HepG2 (cell line): ENCODE results near the gene MYO3B. TPM values are rescaled to one million over a fixed set of nuclear protein-coding genes. Genes with fewer than 3 reads are reported as not detected.

Experiments
- ATAC-seq: fragments of 200-7000 bp; cut with Tn5 transposase; 3 replicates; pipeline ENCODE4 v1.9.1; 2020; ENCODE audit warnings: mild to moderate bottlenecking, moderate library complexity
- BruUV-seq: library from RNA; stranded (reverse); fragments of 400-500 nt; replicated peaks from 2 replicates; lab custom pipeline; 2021; lab: Mats Ljungman, UMichigan
- CTCF ChIA-PET: fragments of 300-600 bp; formaldehyde crosslinking; extraction: SDS; loops from one replicate; lab custom pipeline; 2021; ENCODE audit warnings: low total read pairs, inconsistent platforms, low intra/inter-chr PET ratio; lab: Yijun Ruan, JAX
- POLR2A ChIA-PET: fragments of 350-600 bp; sonication (Branson Sonifier 250); formaldehyde crosslinking; loops from one replicate; lab custom pipeline; 2020; ENCODE audit warnings: antibody characterized with exemption, inconsistent platforms; lab: Yijun Ruan, JAX
- DNase-seq: peaks from one replicate; pipeline ENCODE4 v3.0.0-alpha.2; 2015; ENCODE audit warnings: low spot score
- FAIRE-seq: peaks from 3 replicates; lab custom pipeline; 2011; peaks lifted over from hg19 to GRCh38; lab: Jason Lieb, UNC
- H2AFZ ChIP-seq: one replicate; pipeline ENCODE4 v1.6.1; 2011; ENCODE audit warnings: low read length, inconsistent platforms
- H3K27ac ChIP-seq: fragments of 300-600 bp; 3 replicates; pipeline ENCODE4 v1.8.0; 2011; ENCODE audit warnings: mixed run types, mild to moderate bottlenecking, mixed read lengths, low read length, inconsistent platforms; ENCODE audit not compliant: insufficient read depth; ENCODE audit errors: extremely low read length
- H3K27me3 ChIP-seq, 2 experiments: fragments of 200-600 bp in 1 of 2; 2 replicates in 1 of 2; 3 replicates in 1 of 2; pipeline versions ENCODE4 v1.6.0 to v1.8.0; 2011; ENCODE audit warnings: low read length in 2 of 2, mild to moderate bottlenecking in 2 of 2, moderate library complexity in 2 of 2, inconsistent platforms in 1 of 2; ENCODE audit not compliant: insufficient read depth in 2 of 2, control insufficient read depth in 1 of 2
- H3K36me3 ChIP-seq, 2 experiments: fragments of 200-600 bp in 1 of 2; replicated peaks in 1 of 2; 2 replicates in 1 of 2; 3 replicates in 1 of 2; pipeline versions ENCODE4 v1.5.1 to v1.8.0; 2011; ENCODE audit warnings: low read length in 2 of 2, inconsistent platforms in 1 of 2; ENCODE audit not compliant: insufficient read depth in 2 of 2, control insufficient read depth in 1 of 2
- H3K4me1 ChIP-seq: 2 replicates; pipeline ENCODE4 v1.5.1; 2012; ENCODE audit warnings: low read length, inconsistent platforms; ENCODE audit not compliant: insufficient read depth
- H3K4me2 ChIP-seq: 2 replicates; pipeline ENCODE4 v1.6.0; 2011; ENCODE audit warnings: low read depth, low read length, inconsistent platforms
- H3K4me3 ChIP-seq, 3 experiments: fragments of 200-600 bp in 1 of 3; sonication (generic), shearing (Covaris generic) in 1 of 3; replicated peaks in 1 of 3; 2 replicates each; pipeline ENCODE4 v1.5.1; 2011 to 2016; ENCODE audit warnings: low read length in 3 of 3, inconsistent platforms in 2 of 3, low read depth in 2 of 3, mild to moderate bottlenecking in 2 of 3, control low read depth in 1 of 3, mixed read lengths in 1 of 3; ENCODE audit not compliant: insufficient read depth in 1 of 3
- H3K79me2 ChIP-seq: one replicate; pipeline ENCODE4 v1.6.1; 2011; ENCODE audit warnings: low read length, inconsistent platforms; ENCODE audit not compliant: insufficient read depth
- H3K9ac ChIP-seq: 2 replicates; pipeline ENCODE4 v1.6.0; 2011; ENCODE audit warnings: mild to moderate bottlenecking, low read depth, low read length, inconsistent platforms; ENCODE audit not compliant: insufficient read depth
- H3K9me3 ChIP-seq: 2 replicates; pipeline ENCODE4 v1.5.1; 2012; ENCODE audit warnings: mild to moderate bottlenecking, low read length
- H4K20me1 ChIP-seq: 2 replicates; pipeline ENCODE4 v1.6.0; 2011; ENCODE audit warnings: inconsistent platforms, mild to moderate bottlenecking, low read length, moderate library complexity; ENCODE audit not compliant: insufficient read depth
- ARID5B ChIP-seq: IDR thresholded peaks from 2 replicates; pipeline ENCODE4 v1.4.0; 2020; ENCODE audit warnings: mild to moderate bottlenecking, missing genetic modification reagents
- DRAP1 ChIP-seq: IDR thresholded peaks from 2 replicates; pipeline ENCODE4 v1.6.1; 2016; ENCODE audit warnings: missing genetic modification reagents, missing compliant biosample characterization
- FOXP4 ChIP-seq: sonication (generic); formaldehyde crosslinking; IDR thresholded peaks from 2 replicates; pipeline ENCODE4 v1.4.0; 2020; ENCODE audit warnings: missing genetic modification reagents
- GTF2F1 ChIP-seq: fragments of 150-350 bp; IDR thresholded peaks from 2 replicates; pipeline ENCODE4 v1.6.1; 2014; ENCODE audit warnings: low read length
- JUN ChIP-seq: sonication (generic); formaldehyde crosslinking; IDR thresholded peaks from 2 replicates; pipeline ENCODE4 v1.4.0; 2020; ENCODE audit warnings: mild to moderate bottlenecking, missing genetic modification reagents
- NFKBIZ ChIP-seq: IDR thresholded peaks from 2 replicates; pipeline ENCODE4 v1.6.1; 2018; ENCODE audit warnings: missing genetic modification reagents, missing compliant biosample characterization
- PPARG ChIP-seq: conservative IDR thresholded peaks from 2 replicates; pipeline ENCODE4 v1.6.1; 2016; ENCODE audit warnings: missing biosample characterization, missing genetic modification reagents
- ZNF556 ChIP-seq: sonication (generic); formaldehyde crosslinking; IDR thresholded peaks from 2 replicates; pipeline ENCODE4 v1.4.0; 2020; ENCODE audit warnings: mild to moderate bottlenecking, missing genetic modification reagents, borderline replicate concordance
- WGBS: methylation state at CpG from one replicate; pipeline ENCODE4 v1.1.6; 2017; ENCODE audit warnings: low lambda C conversion rate; 5-methylcytosine and 5-hydroxymethylcytosine counted together
- in situ Hi-C: cut with HindIII; loops from 2 replicates; pipeline ENCODE4 v1.10.0; 2017; ENCODE audit warnings: low pct_unique_long_range_greater_than_20kb; ENCODE audit not compliant: extremely low pct_ligation_motif_present
- intact Hi-C: fragments of 100-400 bp; cut with micrococcal nuclease; formaldehyde crosslinking; loops from one replicate; pipeline ENCODE4 v1.10.0; 2022; ENCODE audit not compliant: unreplicated experiment
- polyA plus RNA-seq, 8 experiments: library from polyadenylated mRNA; depleted of rRNA in 3 of 8; stranded (reverse) in 7 of 8; unstranded in 1 of 8; fragments of >200 nt; fragmentation: Illumina TruSeq in 4 of 8; extraction: Trizol in 4 of 8; gene quantifications; 2 replicates each; pipeline versions ENCODE4 v1.2.1 to v1.2.3, GENCODE V29; 2011 to 2016; ENCODE audit warnings: low read depth in 4 of 8, missing spikeins in 1 of 8, mixed read lengths in 1 of 8; ENCODE audit not compliant: insufficient read depth in 1 of 8
- total RNA-seq, 5 experiments: library from RNA; depleted of rRNA; stranded (reverse); fragments of >200 nt; fragmentation: Illumina TruSeq; extraction: Trizol; gene quantifications; 2 replicates each; pipeline ENCODE4 v1.2.3, GENCODE V29; 2016; ENCODE audit warnings: low read depth in 1 of 5
- TF ChIP-seq, protein P1 (sequence below): IDR thresholded peaks from 2 replicates; pipeline ENCODE4 v1.6.1; 2016; ENCODE audit warnings: missing biosample characterization, missing genetic modification reagents, low read depth

Gene MYO3B
- total and polyA plus RNA-seq, 2 of the 13 experiments (the other 11 are each of a cell fraction or from before 2014, with no cell fraction given) = 0.01 TPM; not detected in 1

DNA sequence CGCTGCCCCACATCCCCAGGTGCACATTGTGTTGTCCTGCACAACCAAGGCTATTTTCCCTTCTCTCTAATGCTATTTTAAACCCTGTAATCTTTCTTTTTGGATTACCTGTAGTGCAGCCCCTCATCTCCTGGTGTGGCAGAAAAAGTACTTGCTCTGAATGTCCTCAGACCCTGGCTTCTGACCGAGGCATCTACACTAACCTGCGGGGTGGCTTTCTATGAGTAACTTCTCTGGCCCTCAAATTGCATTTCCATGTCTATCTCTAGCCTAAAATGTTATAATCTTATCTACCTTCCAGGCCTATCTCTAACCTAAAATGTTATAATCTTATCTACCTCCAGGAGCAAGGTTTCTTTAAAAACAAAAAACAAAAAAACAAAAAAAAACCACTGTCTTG is 519.0 kb downstream of the MYO3B start:
- ATAC-seq (no peak), DNase-seq (no peak), FAIRE-seq (no peak)
- ChIA-PET CTCF (no interaction called here), POLR2A (interaction anchor here (1.5 kb wide), 1 partner anchor 15 kb away, joined by 3 read pairs; no protein-coding TSS in a partner anchor)
- TF ChIP-seq GTF2F1 = no peak
- TF ChIP-seq PPARG (CRISPR knock-in tag) = no peak
- no peak for TF ChIP-seq ARID5B (CRISPR knock-in tag)
- TF ChIP-seq ZNF556 (CRISPR knock-in tag) = no peak
- Histone ChIP-seq H3K79me2 (no peaks in the 10 kb centered on the region), H4K20me1 (no peaks in the 10 kb centered on the region), H2AFZ (no peak overlapping the region), H3K4me1 (peaks cover 28% of the 10 kb centered on the region), H3K4me2 (no peak overlapping the region), H3K4me3 (no peak overlapping the region), H3K36me3 (no peaks in the 10 kb centered on the region), H3K9ac (no peak overlapping the region), H3K9me3 (no peaks in the 10 kb centered on the region), H3K27ac (no peak overlapping the region), H3K27me3 (no peaks in the 10 kb centered on the region)
- in situ Hi-C loops (no loop called here), intact Hi-C loops (no loop called here)
- BruUV-seq = no TSS peak
- WGBS = over 99% methylated on average over 3 of the region's 3 CpGs

GRCh38 chr2:170701011-170701410 is 523.1 kb downstream of the MYO3B start:
- no peaks in the 10 kb centered on the region for H3K27me3 ChIP-seq
- POLR2A ChIA-PET = interaction anchor here (1.7 to 3.0 kb wide), 2 partner anchors 11 to 15 kb away, joined by 4 to 15 read pairs; partner anchors contain the start of gene SP5
- H3K27ac ChIP-seq = no peak overlapping the region
- DNase-seq (no peak), FAIRE-seq (no peak), ATAC-seq (no peak)
- 86% methylated on average over 4 of the region's 4 CpGs for WGBS
- in situ Hi-C loops = no loop called here
- no TSS peak for BruUV-seq
- H3K4me3 ChIP-seq = no peak overlapping the region
- peaks cover 36% of the 10 kb centered on the region for H3K4me1 ChIP-seq
- H2AFZ ChIP-seq = no peak overlapping the region
- no peak overlapping the region for H3K9ac ChIP-seq
- H3K36me3 ChIP-seq = peaks cover 0 to 2% of the 10 kb centered on the region in 2 experiments; a peak in 1 of 5 replicates
- no peaks in the 10 kb centered on the region for H3K9me3 ChIP-seq
- CTCF ChIA-PET = no interaction called here
- H3K79me2 ChIP-seq = peaks cover 8% of the 10 kb centered on the region
- no peak overlapping the region for H3K4me2 ChIP-seq
- intact Hi-C loops = no loop called here
- no peaks in the 10 kb centered on the region for H4K20me1 ChIP-seq
- TF ChIP-seq, protein P1, sequence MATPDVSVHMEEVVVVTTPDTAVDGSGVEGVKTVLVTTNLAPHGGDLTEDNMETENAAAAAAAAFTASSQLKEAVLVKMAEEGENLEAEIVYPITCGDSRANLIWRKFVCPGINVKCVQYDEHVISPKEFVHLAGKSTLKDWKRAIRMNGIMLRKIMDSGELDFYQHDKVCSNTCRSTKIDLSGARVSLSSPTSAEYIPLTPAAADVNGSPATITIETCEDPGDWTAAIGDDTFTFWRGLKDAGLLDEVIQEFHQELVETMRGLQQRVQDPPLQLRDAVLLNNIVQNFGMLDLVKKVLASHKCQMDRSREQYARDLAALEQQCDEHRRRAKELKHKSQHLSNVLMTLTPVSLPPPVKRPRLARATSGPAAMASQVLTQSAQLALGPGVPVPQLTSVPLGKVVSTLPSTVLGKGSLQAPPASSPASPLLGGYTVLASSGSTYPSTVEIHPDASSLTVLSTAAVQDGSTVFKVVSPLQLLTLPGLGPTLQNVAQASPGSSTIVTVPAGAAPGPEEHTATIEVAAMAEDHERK (CRISPR knock-in tag) = no peak
- no peak for TF ChIP-seq FOXP4 (CRISPR knock-in tag)
- no peak for TF ChIP-seq NFKBIZ
- no peak for TF ChIP-seq JUN (CRISPR knock-in tag)
- no peak for TF ChIP-seq DRAP1 (CRISPR knock-in tag)
